Stomach (tissue), 9 donors: Measurements from ENCODE around the gene HNRNPA2B1. TPM values are rescaled to one million over a fixed set of nuclear protein-coding genes. Genes with fewer than 3 reads are reported as not detected.

ENCODE experiments used
- DNase-seq, 2 donors: peaks; one replicate each; pipeline versions ENCODE4 v3.0.0 to v3.0.0-alpha.2; 2013 to 2019
- H3K27ac ChIP-seq, 5 donors: fragments of 200-600 bp in 4 of 5; sonication (generic) in 4 of 5; one replicate each; pipeline ENCODE4 v1.5.1; 2013 to 2019; ENCODE audit warnings: mild to moderate bottlenecking in 1 of 5, moderate library complexity in 1 of 5
- H3K27me3 ChIP-seq, 3 donors: fragments of 200-600 bp; sonication (generic); one replicate each; pipeline ENCODE4 v1.5.1; 2017 to 2019; ENCODE audit warnings: mixed run types in 1 of 3
- H3K36me3 ChIP-seq, 4 donors: fragments of 200-600 bp; sonication (generic); 1 replicate in 3 of 4; 2 replicates in 1 of 4; pipeline ENCODE4 v1.5.1; 2016 to 2019
- H3K4me1 ChIP-seq, 4 donors: fragments of 200-600 bp; sonication (generic); one replicate each; pipeline ENCODE4 v1.5.1; 2016 to 2019
- H3K4me3 ChIP-seq, 4 donors: fragments of 200-600 bp; sonication (generic) in 3 of 4; one replicate each; pipeline ENCODE4 v1.5.1; 2016 to 2019; ENCODE audit warnings: mild to moderate bottlenecking in 1 of 4
- H3K9me3 ChIP-seq, 4 donors: fragments of 200-600 bp; sonication (generic); one replicate each; pipeline ENCODE4 v1.5.1; 2016 to 2019
- CTCF ChIP-seq, 7 experiments: fragments of 450-650 bp in 4 of 7; fragments of 200-600 bp in 3 of 7; sonication (generic) in 3 of 7; IDR thresholded peaks; one replicate each; pipeline ENCODE4 v1.5.1; 2016 to 2019; ENCODE audit warnings: antibody characterized with exemption in 7 of 7, control low read depth in 2 of 7, mild to moderate bottlenecking in 1 of 7
- EP300 ChIP-seq: sonication (generic); formaldehyde crosslinking; IDR thresholded peaks from one replicate; pipeline ENCODE4 v1.6.1; 2017; ENCODE audit warnings: antibody characterized with exemption
- POLR2A ChIP-seq, 4 donors: fragments of 450-650 bp; IDR thresholded peaks; one replicate each; pipeline ENCODE4 v1.6.1; 2016; ENCODE audit warnings: antibody characterized with exemption in 4 of 4, control low read depth in 2 of 4, mild to moderate bottlenecking in 1 of 4, moderate library complexity in 1 of 4
- POLR2AphosphoS5 ChIP-seq, 3 donors: sonication (generic); formaldehyde crosslinking; IDR thresholded peaks; one replicate each; pipeline ENCODE4 v1.6.1; 2016; ENCODE audit warnings: antibody characterized with exemption in 3 of 3
- WGBS, 5 donors: extraction: QIAGEN DNeasy Blood & Tissue Kit in 3 of 5; methylation state at CpG; one replicate each; pipeline versions ENCODE4 v1.1.5 to v1.1.7; 2013 to 2018; 5-methylcytosine and 5-hydroxymethylcytosine counted together
- intact Hi-C: fragments of 100-400 bp; cut with DNase I; formaldehyde crosslinking; loops from one replicate; pipeline ENCODE4 v1.15.1; 2023; ENCODE audit warnings: low total_unique reads
- polyA plus RNA-seq, 3 donors: library from polyadenylated mRNA; stranded (reverse); fragments of 200-250 nt; gene quantifications; one replicate each; pipeline ENCODE4 v1.2.3, GENCODE V29; 2013
- total RNA-seq, 5 donors: library from RNA; depleted of rRNA; stranded (reverse); fragments of >200 nt; gene quantifications; one replicate each; pipeline versions ENCODE4 v1.1.0 to v1.2.3, GENCODE V29; 2014 to 2016
- donor health status: healthy with polysubstance abuse.
- donor health status: Bipolar disorder and iron deficiency.
- donor health status: healthy.

The HNRNPA2B1 gene
- total and polyA plus RNA-seq, 8 donors = 142 to 464 (median 304) TPM

- H3K36me3 ChIP-seq = peaks cover 5 to 20% (median 8%) of the 10 kb centered on the region in 4 donors
- peaks cover 6 to 58% (median 32%) of the 10 kb centered on the region in 4 donors for H3K4me1 ChIP-seq
- no peaks in the 10 kb centered on the region for H3K27me3 ChIP-seq
- intact Hi-C loops = no loop called here
- 79 to 82% (median 80%) methylated on average over 8 of the region's 8 CpGs for WGBS, 5 donors
- TF ChIP-seq POLR2A (IDR thresholded peaks at IDR 0.05) (no peak), EP300 (no peak)
- no peak overlapping the region for H3K4me3 ChIP-seq
- peak overlapping the region in 2 of 5 donors; percentile 30 to 47 for H3K27ac ChIP-seq
- H3K9me3 ChIP-seq = no peaks in the 10 kb centered on the region
- no peak for DNase-seq
These were observed 17.8 kb downstream of the HNRNPA2B1 start for GRCh38 chr7:26182706-26183105.

- H3K9me3 ChIP-seq = no peaks in the 10 kb centered on the region
- 62 to 81% (median 64%) methylated on average over 6 of the region's 6 CpGs for WGBS, 5 donors
- no peaks in the 10 kb centered on the region for H3K27me3 ChIP-seq
- H3K4me3 ChIP-seq = no peak overlapping the region
- peaks cover 1 to 16% (median 5%) of the 10 kb centered on the region in 4 donors for H3K36me3 ChIP-seq
- H3K4me1 ChIP-seq = peaks cover 6 to 54% (median 29%) of the 10 kb centered on the region in 4 donors
- H3K27ac ChIP-seq = peak overlapping the region in 1 of 5 donors; percentile 30
- no peak for TF ChIP-seq EP300
- no peak for TF ChIP-seq CTCF (IDR thresholded peaks at IDR 0.05)
- peak in 1 of 3 donors; percentile 45 for TF ChIP-seq POLR2AphosphoS5 (IDR thresholded peaks at IDR 0.05)
- DNase-seq = no peak
- intact Hi-C loops = no loop called here
These were observed 18.3 kb downstream of the HNRNPA2B1 start for GRCh38 chr7:26182283-26182682.

GRCh38 chr7:26181474-26182227 is 18.9 kb downstream of the HNRNPA2B1 start:
- intact Hi-C loops = no loop called here
- no peaks in the 10 kb centered on the region for H3K9me3 ChIP-seq
- no peak for TF ChIP-seq POLR2AphosphoS5 (IDR thresholded peaks at IDR 0.05)
- no peak for TF ChIP-seq POLR2A (IDR thresholded peaks at IDR 0.05)
- TF ChIP-seq EP300 = no peak
- no peak for TF ChIP-seq CTCF (IDR thresholded peaks at IDR 0.05)
- no peaks in the 10 kb centered on the region for H3K27me3 ChIP-seq
- 58 to 77% (median 76%) methylated on average over 3 of the region's 3 CpGs for WGBS, 5 donors
- H3K36me3 ChIP-seq = peaks cover 0 to 15% (median 5%) of the 10 kb centered on the region in 4 donors
- DNase-seq = no peak
- H3K4me3 ChIP-seq = no peak overlapping the region
- peaks cover 6 to 50% (median 26%) of the 10 kb centered on the region in 4 donors for H3K4me1 ChIP-seq
- peak overlapping the region in 4 of 5 donors; percentile 47 to 67 (median 49) for H3K27ac ChIP-seq

GRCh38 chr7:26180792-26181198 is 19.8 kb downstream of the HNRNPA2B1 start:
- no peak overlapping the region for H3K4me3 ChIP-seq
- no peak for TF ChIP-seq EP300
- no peak for TF ChIP-seq POLR2A (IDR thresholded peaks at IDR 0.05)
- TF ChIP-seq POLR2AphosphoS5 (IDR thresholded peaks at IDR 0.05) = peak in 2 of 3 donors; percentile 2 to 62
- no peak for TF ChIP-seq CTCF (IDR thresholded peaks at IDR 0.05)
- H3K27me3 ChIP-seq = no peaks in the 10 kb centered on the region
- WGBS, 5 donors = 18 to 46% (median 29%) methylated on average over 5 of the region's 5 CpGs
- intact Hi-C loops = no loop called here
- peaks cover 0 to 9% (median 5%) of the 10 kb centered on the region in 4 donors for H3K36me3 ChIP-seq
- peak overlapping the region; percentile 37 to 67 (median 48) for H3K27ac ChIP-seq
- H3K4me1 ChIP-seq = peaks cover 6 to 42% (median 26%) of the 10 kb centered on the region in 4 donors
- no peaks in the 10 kb centered on the region for H3K9me3 ChIP-seq
- no peak for DNase-seq
